ENCODE data around the gene NWD2.

GRCh38 chr4:37431417-37431743 is 186.8 kb downstream of the NWD2 start:
- TF ChIP-seq POLR2A (IDR thresholded peaks at IDR 0.05) (no peak), CTCF (IDR thresholded peaks at IDR 0.05) (no peak)
